Colonic mucosa (tissue), 4 donors: ENCODE measurements around the gene FLOT1. TPM values are rescaled to one million over a fixed set of nuclear protein-coding genes. Genes with fewer than 3 reads are reported as not detected.

Experiments used
- DNase-seq: peaks from one replicate; pipeline ENCODE4 v3.0.0-alpha.2; 2020
- H3K27ac ChIP-seq: fragments of 200-600 bp; one replicate; pipeline ENCODE4 v1.8.0; 2021
- H3K27me3 ChIP-seq: fragments of 200-600 bp; one replicate; pipeline ENCODE4 v1.8.0; 2021
- H3K36me3 ChIP-seq: fragments of 200-600 bp; one replicate; pipeline ENCODE4 v1.8.0; 2021
- H3K4me1 ChIP-seq: fragments of 200-600 bp; one replicate; pipeline ENCODE4 v1.8.0; 2021; ENCODE audit warnings: mild to moderate bottlenecking
- H3K4me3 ChIP-seq: fragments of 200-600 bp; one replicate; pipeline ENCODE4 v1.8.0; 2021
- H3K9ac ChIP-seq, 2 donors: one replicate each; pipeline ENCODE4 v1.7.0; 2013; ENCODE audit warnings: control low read depth in 2 of 2, low read depth in 2 of 2, low read length in 2 of 2
- H3K9me3 ChIP-seq: fragments of 200-600 bp; one replicate; pipeline ENCODE4 v1.8.0; 2021
- CTCF ChIP-seq: fragments of 200-600 bp; IDR thresholded peaks from one replicate; pipeline ENCODE4 v1.8.0; 2022; ENCODE audit warnings: antibody characterized with exemption, mild to moderate bottlenecking
- intact Hi-C: fragments of 100-400 bp; cut with DNase I; formaldehyde crosslinking; loops from one replicate; pipeline ENCODE4 v1.14.1; 2022
- total RNA-seq, 2 donors: library from RNA; stranded (reverse); fragmentation: NEBNext Ultra II Directional in 1 of 2; extraction: Animal tissue kit (Norgen Biotek cat#: 25700) in 1 of 2; gene quantifications; one replicate each; pipeline ENCODE4 v1.2.1, GENCODE V29; 2021
- donor health status: healthy.
- donor health status: DM: no; HTN: no; CAD: no.
- donor health status: DM: no; HTN: no; CAD: no.

Gene FLOT1
- total RNA-seq, 2 donors from 2014 or later, result 130 to 158 TPM

GRCh38 chr6:30781743-30782424, 39.4 kb upstream of the FLOT1 start:
- H3K36me3 ChIP-seq, result no peaks in the 10 kb centered on the region
- no peak overlapping the region for H3K4me3 ChIP-seq
- H3K9ac ChIP-seq, result peak overlapping the region; percentile 38 to 66
- peak overlapping the region; percentile 87 for H3K27ac ChIP-seq
- no peaks in the 10 kb centered on the region for H3K27me3 ChIP-seq
- intact Hi-C loops, result loop anchor here (5.0 kb wide), 1 partner anchor 40 kb away; the partner anchor contains the start of genes FLOT1 and IER3
- TF ChIP-seq CTCF, result no peak
- peak; percentile 98 for DNase-seq
- peaks cover 36% of the 10 kb centered on the region for H3K4me1 ChIP-seq
- no peaks in the 10 kb centered on the region for H3K9me3 ChIP-seq

DNA sequence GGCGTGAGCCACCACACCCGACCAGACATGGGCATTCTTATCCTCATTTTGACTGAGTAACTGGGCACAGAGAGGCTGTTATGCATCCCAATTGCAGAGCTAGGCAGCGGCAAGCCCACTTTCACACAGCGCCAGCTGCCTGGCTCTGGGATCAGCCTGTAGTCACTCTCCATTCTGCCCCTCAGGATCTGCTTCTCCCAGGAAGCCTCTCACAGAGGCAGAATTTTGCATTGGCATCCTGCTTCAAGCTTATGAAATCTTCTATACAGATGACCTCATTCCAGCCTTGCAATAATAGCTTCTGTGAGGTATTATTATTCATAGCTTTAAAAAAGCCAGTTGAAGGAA, 38.9 kb upstream of the FLOT1 start:
- DNase-seq, result no peak
- Histone ChIP-seq H3K9ac (peak overlapping the region; percentile 38 to 66), H3K36me3 (no peaks in the 10 kb centered on the region), H3K4me1 (peaks cover 36% of the 10 kb centered on the region), H3K27me3 (no peaks in the 10 kb centered on the region), H3K9me3 (no peaks in the 10 kb centered on the region), H3K27ac (peak overlapping the region; percentile 87), H3K4me3 (no peak overlapping the region)
- TF ChIP-seq CTCF, result no peak
- intact Hi-C loops, result loop anchor here (5.0 kb wide), 1 partner anchor 39 kb away; the partner anchor contains the start of genes FLOT1 and IER3

- Histone ChIP-seq H3K4me3 (no peak overlapping the region), H3K27ac (peak overlapping the region; percentile 65), H3K4me1 (peaks cover 36% of the 10 kb centered on the region), H3K36me3 (no peaks in the 10 kb centered on the region), H3K27me3 (no peaks in the 10 kb centered on the region), H3K9me3 (no peaks in the 10 kb centered on the region), H3K9ac (no peak overlapping the region)
- no peak for DNase-seq
- intact Hi-C loops, result loop anchor here (5.0 kb wide), 1 partner anchor 38 kb away; the partner anchor contains the start of genes FLOT1 and IER3
- no peak for TF ChIP-seq CTCF
These were observed 38.1 kb upstream of the FLOT1 start for GRCh38 chr6:30780642-30780920.

DNA sequence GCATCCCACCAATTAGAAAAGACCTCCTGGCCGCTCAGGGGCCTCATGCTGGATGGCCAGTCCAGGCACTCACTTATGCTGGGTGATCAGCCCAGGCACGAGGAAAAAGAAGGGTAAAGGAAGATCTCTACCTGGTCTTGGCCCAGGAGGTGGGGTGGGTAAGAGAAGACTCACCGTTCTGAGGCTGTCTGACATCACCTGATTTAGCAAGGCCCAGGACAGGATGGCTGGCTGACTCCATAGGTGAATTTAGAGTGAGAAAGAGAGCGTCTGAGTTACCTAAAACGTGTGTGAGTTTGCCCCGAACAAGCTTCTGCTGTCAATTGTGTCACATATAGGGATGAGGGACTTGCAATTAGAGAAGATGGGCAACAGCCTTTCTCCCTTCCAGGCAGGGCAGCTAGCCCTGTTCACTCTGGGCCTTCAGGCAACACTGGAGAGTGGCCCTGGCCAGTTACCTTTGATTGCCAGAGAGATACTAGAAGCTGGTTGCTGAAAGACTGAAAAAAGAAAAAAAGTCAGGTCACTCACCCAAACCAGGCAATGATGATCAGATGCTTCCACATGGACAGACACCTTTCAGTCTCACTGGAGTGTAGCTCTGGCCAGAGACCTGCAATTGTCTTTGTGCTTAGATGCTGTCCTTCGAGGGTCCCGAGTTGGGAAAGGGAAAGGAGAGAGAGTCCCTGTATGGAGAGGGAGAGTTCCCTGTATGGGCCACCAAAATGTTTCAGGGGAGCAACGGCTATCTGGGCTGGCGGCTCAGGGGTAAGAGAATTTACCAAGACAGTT, 37.6 kb upstream of the FLOT1 start:
- Histone ChIP-seq H3K27me3 (no peaks in the 10 kb centered on the region), H3K9ac (peak overlapping the region; percentile 49 to 57), H3K27ac (peak overlapping the region; percentile 65), H3K4me1 (peaks cover 36% of the 10 kb centered on the region), H3K4me3 (no peak overlapping the region), H3K9me3 (no peaks in the 10 kb centered on the region), H3K36me3 (no peaks in the 10 kb centered on the region)
- DNase-seq, result no peak
- intact Hi-C loops, result loop anchor here (5.0 kb wide), 1 partner anchor 38 kb away; the partner anchor contains the start of genes FLOT1 and IER3
- no peak for TF ChIP-seq CTCF

GRCh38 chr6:30778001-30778635, 35.6 kb upstream of the FLOT1 start:
- peaks cover 36% of the 10 kb centered on the region for H3K4me1 ChIP-seq
- H3K27ac ChIP-seq, result peak overlapping the region; percentile 65
- no peak overlapping the region for H3K4me3 ChIP-seq
- no peak for DNase-seq
- no peaks in the 10 kb centered on the region for H3K27me3 ChIP-seq
- TF ChIP-seq CTCF, result no peak
- intact Hi-C loops, result no loop called here
- H3K9me3 ChIP-seq, result no peaks in the 10 kb centered on the region
- no peaks in the 10 kb centered on the region for H3K36me3 ChIP-seq
- peak overlapping the region in 1 of 2 donors; percentile 54 for H3K9ac ChIP-seq
